T-helper 2 cell (primary cell): ENCODE measurements around the gene MAMLD1.

ENCODE experiments used
- DNase-seq, 5 experiments: peaks; one replicate each; pipeline versions ENCODE4 v3.0.0 to v3.0.0-alpha.2; 2012 to 2022

Gene MAMLD1

DNA sequence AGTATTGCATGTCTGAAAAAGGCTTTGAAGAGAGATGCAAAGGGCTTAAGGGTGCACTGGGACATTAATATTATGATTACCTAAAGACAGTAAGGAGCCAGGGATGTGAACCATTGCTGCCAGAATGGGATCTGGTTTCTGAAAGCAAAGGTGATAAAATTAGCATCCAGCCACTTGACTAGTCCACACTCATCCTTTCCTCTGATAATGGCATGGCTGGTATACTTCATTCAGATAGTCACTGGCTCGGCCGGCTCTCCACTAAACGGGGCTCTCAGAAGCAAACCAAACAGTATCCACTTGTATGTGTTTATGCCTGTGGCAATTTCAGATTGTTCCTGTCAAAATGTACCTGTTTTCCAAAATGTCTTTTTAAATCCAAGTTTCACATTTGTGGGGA lies 46.4 kb downstream of the MAMLD1 start:
- DNase-seq, result no peak

DNA sequence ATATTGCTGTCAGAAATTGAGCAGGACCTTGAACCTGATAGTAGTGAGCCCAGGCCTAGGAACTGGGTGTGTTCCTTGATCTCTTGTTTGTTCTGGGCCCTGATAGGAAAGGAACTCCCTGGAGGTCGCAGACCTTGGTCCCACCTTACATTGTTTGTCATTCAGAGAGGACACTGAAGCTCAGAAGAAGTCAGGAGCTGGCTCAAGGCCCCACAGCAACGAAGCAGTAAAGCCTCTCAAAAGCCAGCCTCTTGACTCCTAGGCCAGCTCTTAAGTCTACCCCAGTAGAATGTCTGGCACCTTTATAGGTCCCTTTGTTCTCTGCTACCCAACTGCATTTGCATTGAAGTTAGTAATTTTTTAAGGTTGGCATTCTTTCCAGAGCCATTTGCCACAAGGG lies 46.8 kb downstream of the MAMLD1 start:
- DNase-seq, result no peak

DNA sequence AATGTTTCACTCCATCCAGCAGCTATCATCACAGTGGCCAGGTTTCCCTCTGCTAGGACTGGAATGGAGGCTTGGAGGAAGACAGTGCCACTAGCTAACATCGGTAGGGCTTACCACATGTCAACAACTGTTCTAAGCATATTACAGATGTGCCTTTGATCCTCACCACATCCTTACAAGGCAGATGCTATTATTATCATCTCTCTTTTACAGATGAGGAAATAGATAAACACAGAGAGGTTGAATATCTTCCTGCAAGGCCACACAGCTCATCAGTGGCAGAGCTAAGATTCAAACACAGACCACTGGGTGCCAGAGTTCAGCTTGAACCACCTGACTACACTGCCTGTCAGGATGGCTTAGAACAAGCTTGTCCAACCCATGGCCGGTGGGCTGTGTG lies 47.4 kb downstream of the MAMLD1 start:
- DNase-seq, result peak in 3 of 5 experiments; percentile 4 to 86 (median 29)

DNA sequence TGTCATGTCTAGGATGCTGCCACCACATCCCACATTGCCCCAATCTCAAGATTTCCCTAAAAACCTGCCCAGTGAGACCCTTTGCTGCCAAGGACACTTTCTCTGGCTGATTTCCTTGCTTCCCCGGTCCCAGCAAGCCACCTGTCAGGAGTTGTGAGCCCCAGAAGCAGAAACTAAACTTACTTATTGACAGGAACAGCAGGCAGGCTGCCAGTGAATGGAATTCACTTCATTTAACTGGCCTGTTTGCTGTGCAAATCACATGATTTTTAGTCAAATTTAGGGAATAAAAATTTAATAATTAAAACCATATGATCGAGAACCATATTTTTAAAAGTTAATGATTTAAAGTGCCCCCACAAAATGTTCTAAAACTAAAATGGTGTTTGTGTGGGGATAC lies 48.5 kb downstream of the MAMLD1 start:
- DNase-seq, result no peak

DNA sequence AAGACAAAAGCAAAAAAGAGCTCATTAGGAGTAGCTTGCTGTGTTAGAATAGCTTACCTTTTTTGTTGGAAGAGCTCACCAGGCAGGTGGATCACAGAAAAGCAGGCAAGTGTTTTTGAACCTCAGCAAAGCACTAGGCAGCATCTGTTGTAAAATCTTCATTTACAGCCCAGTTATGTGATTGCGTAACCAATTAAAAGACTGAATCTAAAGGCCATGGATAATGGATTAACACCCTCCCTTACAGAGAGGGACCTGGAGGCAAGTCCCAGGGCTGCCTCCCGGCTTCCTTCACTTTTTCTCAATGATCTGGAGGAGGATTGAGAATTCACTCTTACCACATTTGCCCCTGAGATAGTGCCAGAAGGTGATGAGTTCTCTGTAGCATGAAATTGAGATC lies 51.1 kb downstream of the MAMLD1 start:
- no peak for DNase-seq

DNA sequence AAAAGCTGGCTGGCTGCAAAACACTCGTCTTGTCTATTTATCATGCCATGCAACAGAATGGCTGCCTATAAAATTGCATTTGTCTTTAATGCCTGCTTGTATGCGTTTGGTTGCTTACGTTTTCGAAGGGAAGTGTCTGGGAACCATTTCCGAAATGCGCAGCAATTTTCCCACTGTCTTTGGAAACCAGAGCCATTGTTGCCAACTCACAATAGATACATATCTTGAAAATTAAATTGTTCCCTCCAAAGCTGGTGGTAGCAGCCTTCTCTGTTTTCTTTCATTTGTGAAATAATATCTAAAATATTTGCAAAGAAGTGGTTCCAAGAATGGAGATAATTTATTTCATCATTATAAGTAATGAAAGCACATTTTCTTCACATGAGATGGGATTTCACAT lies 53.4 kb downstream of the MAMLD1 start:
- no peak for DNase-seq

DNA sequence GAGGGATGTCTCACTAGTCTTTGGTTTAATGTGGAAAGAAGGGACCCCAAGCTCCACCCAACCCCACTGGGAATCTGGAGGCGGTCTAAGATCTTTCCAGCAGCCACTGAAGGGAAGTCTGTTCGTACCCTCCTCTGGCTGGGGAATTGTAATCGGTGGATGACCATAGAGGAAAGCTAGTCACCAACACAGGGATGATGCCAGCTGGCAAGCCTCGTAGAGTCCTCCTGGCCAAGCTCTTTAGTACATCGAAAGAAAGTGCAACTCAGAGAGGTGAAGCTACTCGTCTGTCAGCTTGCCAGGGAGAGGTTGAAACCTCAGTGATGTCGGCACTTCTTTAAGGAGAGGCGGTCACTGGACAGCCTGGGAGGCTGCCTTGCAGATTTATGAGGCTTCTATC lies 58.7 kb downstream of the MAMLD1 start:
- DNase-seq, result no peak

DNA sequence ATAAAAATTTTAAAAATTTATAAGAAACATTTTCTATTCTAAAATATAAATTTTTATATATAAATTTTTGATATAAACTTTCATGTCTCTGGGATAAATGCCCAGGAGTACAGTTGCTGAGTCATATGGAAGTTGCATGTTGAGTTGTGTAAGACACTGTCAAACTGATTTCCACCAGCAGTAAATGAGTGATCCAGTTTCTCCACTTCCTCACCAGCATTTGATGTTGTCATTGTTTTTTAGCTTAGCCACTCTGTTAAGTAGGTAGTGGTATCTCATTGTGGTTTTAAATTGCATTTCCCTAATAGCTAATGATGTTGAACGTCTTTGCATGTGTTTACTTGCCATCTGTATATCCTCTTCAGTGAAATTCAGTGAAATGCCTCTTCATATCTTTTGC lies 66.5 kb downstream of the MAMLD1 start:
- peak in 1 of 5 experiments; percentile 31 for DNase-seq

DNA sequence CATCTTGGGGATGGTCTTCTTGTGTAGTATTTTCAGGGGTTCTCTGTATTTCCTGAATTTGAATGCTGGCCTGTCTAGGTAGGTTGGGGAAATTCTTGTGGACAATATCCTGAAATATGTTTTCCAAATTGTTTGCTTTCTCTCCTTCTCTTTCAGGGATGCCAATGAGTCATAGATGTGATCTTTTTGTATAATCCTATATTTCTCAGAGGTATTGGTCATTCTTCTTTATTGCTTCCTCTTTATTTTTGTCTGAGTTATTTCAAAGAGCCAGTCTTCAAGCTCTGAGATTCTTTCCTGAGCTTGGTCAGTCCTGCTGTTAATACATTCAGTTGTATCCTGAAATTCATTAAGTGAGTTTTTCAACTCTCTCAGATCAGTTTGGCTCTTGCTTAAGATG lies 73.1 kb downstream of the MAMLD1 start:
- no peak for DNase-seq

DNA sequence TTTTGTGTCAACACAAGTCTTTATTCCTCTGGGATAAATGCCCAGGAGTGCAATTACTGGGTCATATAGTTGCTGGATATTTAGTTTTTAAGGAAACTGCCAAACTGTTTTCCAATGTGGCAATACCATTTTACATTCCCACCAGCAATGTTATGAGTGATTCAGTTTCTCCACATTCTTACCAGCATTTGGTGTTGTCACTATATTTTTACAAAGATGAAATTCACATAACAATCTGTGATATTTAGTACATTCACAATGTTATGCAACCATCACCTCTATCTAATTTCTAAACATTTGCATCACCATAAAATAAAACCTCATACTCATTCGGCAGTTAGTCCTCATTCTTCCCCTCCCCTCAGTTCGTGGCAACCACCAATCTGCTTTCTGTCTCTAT lies 75.0 kb downstream of the MAMLD1 start:
- DNase-seq, result no peak

DNA sequence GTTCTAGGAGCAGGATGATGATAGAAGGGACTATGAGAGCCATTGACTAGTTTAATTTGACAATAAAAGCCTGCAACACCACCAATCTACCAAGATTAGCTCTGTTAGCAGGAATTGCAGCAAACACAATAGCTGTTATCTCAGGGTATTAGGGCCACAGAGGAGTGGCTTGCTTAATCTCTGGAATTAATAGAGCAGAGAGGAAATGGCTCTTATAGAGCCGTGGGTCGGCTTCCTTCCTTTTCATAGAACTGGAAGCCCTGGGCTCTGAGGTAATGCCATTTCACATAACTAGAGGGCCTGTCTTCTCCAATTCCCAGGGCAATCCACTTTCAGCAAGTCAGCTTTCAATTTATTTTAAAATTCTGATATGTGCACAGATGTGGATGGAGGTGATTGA lies 83.0 kb downstream of the MAMLD1 start:
- DNase-seq, result no peak

DNA sequence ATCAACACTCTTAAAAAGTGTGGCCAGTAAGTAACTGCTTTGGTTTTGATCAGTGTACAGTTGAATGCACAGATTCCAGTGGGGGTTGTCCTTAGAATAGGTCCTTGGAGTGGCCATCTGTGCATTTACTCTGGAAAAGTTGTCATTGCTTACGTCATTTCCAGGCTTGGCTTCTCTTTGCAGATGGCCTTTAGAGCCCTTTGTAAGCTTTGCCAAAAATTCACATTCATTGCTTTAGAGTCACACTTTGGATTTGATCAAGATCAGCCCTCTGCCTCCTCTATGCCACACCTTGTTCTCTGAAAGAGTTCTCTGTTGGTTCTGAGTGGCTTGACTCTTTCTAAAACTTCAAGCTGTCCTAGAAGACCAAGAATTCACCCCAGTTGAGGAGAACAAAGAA lies 83.9 kb downstream of the MAMLD1 start:
- DNase-seq, result no peak

DNA sequence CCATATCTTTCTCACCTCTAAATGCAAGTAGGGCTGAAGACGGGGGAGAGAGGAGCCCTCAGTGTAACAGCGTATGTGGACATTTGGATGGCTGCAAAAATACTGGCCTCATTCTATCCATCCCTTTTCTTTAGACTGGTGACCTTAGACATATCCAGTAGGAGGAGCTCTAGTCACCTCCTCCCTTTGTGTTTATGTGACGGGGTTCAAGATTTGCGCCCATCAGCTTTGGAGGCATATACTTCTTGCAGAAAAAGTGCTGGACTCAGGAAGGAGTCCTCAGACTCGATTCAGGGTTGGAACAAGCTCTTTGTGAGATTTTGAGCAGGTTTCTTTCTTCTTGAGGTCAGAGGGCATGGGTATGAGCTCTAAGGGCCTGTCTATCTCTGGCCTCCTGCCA lies 86.2 kb downstream of the MAMLD1 start:
- DNase-seq, result peak in 1 of 5 experiments; percentile 21

DNA sequence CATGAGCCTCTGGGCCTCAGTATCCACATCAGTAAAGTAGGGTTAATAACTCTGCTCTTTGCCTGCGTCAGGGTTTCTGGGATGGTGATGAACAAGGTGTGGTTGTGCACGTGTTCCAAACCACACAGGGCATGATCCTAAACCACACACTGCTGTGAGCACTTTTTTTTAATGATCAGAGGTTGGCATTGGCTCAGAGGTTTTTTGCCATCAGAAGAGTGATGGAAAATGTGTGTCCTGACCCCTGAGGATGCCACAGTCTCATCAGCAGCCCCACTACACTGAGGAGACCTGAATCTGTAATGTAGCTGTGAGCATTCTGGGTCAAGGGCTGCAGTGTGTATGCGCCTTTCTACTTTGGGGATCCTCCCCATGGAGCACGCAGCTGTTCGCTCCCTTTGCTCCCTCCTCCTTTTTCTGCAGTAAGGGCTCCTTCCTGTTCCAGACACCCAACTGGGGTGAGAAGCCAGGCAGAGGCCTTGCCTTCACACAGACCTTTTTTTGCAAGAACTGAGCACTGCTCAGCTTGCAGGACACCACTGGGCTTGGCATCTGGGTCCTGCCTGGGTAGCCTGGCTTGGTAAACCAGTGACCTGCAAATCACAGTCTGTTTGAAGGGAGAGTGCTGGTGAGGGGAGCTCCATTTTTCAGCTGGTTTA lies 87.5 kb downstream of the MAMLD1 start:
- DNase-seq, result peak in 1 of 5 experiments; percentile 26

DNA sequence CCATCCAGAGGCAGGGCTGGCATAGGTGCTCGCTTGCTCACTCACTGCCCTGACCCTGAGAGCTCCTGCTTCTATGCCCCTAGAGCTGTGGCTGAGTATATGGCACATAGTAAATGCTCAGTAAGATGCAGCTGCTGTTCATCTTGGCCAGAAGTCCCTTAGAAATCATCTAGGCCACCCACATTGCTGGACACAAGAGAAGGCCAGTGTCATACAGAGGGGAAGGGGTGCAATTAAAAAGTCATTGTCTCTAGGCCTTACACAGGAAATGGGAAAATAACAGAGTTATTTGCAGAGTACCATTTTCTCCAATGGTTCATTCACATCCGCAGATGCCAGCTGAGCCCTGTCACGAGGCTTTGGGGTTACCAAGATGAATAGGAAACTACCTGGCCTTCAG lies 88.8 kb downstream of the MAMLD1 start:
- DNase-seq, result no peak

DNA sequence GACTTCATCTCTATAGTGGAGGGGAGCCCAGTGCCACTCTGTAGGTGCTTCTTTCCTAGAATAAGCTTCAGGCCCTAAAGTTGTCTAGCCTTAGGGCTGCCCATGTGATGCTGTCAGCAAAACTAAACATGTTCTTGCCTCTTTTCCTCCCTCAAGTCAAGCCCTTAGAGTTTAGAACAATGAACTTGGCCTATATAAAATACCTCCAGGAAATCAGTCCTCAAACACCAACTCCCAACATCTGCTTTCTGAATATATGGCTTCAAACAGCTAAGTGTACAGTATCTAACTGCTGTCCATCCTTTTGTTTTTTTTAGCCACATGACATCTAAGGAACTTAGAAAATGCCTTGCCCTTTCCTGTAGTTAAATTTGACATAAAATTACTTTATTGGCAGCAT lies 91.0 kb downstream of the MAMLD1 start:
- DNase-seq, result no peak

DNA sequence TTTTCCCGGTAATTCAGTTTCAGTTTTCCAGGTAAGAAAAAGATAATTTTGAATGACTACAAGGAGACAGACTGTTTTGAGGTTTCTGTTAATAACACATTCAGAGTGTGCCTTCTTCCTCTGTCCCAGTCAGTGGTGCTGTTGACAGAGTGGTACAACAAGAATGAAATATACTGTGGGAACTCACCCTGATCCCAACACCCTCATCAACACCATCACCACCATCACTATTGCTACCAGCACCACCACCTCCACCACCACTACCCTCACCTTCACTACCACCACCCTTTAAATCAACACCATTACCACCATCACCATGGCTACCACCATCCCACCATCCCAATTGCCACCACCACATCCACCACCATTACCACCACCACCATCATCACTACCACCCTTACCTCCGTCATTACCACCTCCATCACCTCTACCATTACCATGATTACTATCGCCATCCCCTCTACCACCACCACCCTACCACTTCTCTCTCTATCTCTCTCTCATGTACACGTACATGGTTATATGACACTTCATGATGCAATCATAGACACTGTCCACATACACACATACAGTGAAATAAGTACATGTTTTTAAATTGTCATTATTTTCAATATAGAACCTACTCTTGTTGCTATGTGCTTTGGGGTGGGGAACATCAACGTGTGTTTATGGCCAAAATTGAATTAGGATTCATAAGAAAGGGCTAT lies 91.5 kb downstream of the MAMLD1 start:
- DNase-seq, result no peak

DNA sequence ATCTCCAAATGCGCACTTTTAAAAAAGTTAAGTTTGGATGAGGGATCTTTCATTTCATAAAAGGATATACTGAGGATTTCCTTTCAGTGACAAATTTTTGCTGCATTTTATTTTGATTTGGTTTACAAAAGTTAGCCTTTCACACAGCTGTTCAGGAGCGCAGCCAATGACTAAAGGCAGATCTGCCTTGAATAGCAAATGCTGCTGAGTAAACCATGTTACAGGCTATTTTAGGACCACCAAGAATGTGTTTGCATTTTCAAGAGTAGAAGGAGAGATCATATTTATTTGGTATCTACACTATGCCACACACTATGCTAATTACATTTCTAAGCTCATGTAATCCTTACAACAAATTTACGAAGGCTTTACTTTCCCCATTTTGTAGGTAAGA lies 92.1 kb downstream of the MAMLD1 start:
- no peak for DNase-seq

DNA sequence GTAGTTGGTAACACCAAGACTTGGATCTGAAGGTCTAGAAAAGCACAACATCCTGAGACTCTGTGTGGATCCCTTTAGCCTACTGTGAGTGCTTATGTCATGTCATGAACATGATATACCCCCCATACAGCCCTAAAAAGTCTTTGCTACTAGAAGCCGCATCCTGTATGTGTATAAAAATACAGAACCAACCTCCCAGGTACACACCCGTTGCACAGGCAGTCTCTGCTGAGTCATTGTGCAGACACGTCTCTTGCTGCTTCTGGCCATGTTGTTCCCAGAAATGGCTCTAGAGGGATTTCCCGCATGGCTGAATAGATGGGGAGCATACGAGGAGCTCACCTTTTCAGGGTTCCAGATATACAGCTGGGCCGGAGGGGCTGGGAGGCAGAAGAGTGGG lies 93.3 kb downstream of the MAMLD1 start:
- peak in 1 of 5 experiments; percentile 6 for DNase-seq

DNA sequence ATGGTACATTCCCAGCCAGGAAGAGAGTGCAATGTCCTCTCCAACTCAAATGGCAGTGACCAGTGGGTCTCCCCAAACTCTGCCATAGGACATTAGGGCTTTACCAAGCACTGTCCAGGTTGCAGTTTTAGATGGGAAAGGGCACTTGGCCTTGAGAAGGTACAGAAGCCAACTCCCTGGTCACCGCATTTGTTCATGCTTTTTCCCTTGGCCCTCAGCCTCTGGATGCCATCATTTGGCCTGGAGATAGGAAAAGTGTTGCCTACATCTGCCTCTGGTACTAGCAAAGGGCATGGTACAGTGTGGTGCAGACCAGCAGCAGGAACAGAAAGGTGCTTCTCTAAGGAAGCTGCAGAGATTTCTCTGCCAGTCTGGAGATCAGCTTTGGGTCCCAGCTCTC lies 93.8 kb downstream of the MAMLD1 start:
- DNase-seq, result no peak

DNA sequence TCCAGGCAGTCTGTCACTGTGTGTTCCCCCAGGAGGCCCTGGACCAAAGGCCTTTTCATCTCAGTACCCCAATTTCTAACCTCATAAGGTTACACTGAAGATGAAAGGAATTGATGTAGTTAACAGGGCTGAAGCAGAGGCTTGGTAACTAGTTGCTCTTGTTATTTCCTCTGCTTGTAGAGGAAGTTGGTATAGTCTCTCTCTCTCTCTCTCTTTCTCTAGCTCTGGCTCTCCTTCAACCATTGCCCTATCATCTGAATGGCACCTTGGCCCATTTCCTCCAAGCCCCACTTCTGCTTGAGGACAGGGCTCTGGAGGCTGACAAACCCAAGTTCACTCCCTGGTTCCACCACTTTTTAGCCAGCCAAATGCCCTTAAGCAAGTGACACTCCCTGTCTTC lies 96.1 kb downstream of the MAMLD1 start:
- no peak for DNase-seq

DNA sequence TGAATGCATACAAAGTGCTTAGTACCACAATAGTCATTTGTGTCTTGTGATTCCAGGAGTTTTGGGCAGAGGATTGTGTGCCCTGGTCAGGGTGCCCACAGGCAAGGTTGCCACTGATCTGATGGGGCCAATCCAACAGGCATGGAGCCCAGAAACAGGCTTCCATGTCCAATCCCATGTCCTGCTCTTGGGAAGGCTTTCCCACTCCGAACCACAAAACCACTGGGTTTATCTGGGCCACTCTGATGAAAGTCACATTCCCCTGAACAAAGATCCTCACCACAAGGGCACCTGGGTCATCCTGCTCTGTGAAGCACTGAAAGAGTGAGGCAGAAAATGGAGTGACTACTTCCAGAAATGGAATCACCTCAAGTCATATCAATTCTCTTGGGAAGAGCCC lies 96.9 kb downstream of the MAMLD1 start:
- DNase-seq, result no peak

DNA sequence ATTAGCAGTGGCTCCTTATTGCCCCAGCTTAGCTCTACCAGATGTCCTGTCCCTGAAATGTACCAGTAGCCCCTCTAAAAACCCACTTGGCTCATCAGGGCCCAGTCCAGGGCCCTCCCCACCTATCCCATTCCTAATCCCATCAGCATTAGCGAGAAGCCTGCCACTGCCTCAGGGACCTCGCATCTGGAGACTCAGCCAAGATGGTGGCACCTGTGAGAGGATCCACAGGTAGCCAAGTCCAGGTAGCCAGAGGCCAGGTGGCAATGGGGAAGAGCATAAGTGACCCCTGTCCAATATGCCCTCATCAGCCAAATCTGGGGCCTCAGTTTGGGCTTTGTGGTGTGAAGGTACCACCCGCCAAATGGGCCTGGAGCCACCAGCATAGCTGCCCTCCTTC lies 97.7 kb downstream of the MAMLD1 start:
- DNase-seq, result no peak

DNA sequence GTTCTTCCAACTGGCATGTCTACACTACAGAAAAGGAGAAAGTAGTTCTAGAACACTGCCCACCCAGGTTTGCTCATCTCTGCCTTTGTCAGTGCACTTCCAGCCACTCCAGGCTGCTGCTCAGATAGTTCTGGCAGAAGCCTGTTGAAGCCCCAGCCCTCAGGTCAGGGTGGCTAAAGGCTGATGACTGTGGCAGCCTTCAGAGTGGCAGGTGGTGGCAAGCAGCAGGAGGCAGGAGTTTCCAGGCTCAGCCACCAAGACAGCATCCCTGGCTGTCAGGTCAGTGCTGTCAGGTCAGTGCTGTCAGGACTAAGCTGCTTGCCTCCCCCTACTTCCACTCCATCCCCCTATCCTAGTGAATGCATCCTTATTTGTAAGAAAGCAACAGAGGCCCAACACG lies 100.4 kb downstream of the MAMLD1 start:
- no peak for DNase-seq

DNA sequence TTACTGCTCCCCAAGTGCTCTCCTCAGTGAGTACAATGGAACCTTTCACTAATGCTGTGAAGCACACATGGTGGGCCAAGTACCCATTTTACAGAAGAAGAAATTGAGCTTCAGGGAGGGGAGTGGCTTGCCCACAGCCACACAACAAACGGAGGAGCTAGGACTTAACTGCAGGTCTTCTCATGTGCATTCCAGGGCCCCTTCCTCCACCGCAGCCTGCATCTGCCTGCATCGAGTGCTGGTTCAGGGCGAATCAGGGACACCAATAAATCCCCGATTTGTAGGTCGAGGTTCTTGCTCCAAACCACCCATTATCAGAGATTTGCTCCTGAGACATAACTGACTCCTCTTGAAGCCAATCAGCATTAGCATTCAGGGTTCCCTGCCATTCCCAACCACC lies 100.9 kb downstream of the MAMLD1 start:
- no peak for DNase-seq
